Ramos (cell line): ENCODE data around the gene SLC22A31.
"Not testable (repeated sequence)": the region's sequence is repeated elsewhere in the genome, so short reads cannot be mapped to it uniquely, and the experiment has no call there.

ENCODE experiments used
- in situ Hi-C: fragments of 300-500 bp; cut with MboI; formaldehyde crosslinking; loops from one replicate; pipeline ENCODE4 v1.14.3; 2022; ENCODE audit warnings: low sequenced_read_pairs; ENCODE audit not compliant: unreplicated experiment

SLC22A31 gene

DNA sequence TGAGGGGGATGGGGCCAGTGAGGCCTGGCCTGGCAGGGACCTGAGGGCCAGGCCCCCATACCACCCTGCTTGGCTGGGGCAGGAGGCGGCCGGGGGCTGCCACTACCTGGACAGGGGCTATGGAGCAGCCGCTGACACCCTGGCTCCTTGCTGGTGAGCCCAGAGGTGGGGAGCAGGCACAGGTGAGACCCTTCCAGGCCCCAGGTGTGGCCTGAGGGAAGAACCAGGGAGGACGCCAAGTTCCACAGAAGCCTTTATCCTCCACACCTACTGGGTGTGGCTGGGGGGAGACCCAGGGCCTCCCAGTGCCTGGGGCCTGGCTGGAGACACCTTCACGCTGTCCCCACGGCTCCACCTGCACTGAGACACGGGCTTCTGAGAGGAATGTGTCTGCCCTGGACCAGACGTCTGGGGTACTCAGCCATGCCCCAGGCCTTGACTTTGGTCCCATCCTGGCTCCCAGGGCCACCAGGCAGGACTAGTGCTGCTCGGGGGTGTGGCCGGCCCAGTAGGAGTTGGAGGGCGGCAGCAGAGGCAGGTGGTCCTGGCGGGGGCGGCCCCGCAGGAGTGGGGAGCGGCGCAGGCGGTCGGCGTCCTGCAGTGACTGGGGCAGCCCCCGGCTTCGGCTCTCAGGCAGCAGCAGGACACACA lies 4.7 kb downstream of the SLC22A31 start:
- in situ Hi-C loops = no loop called here

DNA sequence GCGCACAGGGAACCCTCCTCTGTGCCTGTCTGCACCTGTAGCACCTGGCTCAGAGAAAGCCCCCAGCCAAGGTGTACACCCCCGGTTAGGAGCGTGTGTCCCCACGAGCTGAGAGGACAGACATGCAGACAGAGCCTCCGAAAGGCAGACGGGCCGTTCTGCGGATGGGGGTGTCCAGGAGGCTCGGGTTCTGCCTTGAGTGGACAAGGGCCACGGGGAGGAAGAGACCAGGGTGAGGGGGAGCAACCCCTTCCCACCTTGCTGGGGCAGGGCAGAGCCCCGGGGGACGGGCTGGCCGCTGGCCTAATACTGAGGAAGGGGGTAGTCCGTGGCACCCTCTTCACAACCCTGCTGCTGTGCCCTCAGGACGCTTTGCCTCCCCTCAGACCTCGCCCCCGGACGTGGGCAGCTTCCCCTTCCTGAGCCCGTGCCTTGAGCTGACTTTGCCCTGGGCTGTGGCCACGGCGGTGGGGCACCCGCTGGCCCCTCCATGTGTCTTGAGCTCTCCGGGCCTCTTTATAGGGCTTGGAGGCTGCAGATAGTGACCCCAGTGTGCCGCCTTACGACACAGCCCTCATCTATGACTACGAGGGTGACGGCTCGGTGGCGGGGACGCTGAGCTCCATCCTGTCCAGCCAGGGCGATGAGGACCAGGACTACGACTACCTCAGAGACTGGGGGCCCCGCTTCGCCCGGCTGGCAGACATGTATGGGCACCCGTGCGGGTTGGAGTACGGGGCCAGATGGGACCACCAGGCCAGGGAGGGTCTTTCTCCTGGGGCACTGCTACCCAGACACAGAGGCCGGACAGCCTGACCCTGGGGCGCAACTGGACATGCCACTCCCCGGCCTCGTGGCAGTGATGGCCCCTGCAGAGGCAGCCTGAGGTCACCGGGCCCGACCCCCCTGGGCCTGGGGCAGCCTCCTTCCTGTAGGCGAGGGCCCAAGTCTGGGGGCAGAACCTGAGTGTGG lies 5.7 kb downstream of the SLC22A31 start:
- in situ Hi-C loops = no loop called here

- in situ Hi-C loops = no loop called here
Measured at GRCh38 chr16:89193576-89194293, 6.6 kb downstream of the SLC22A31 start.

DNA sequence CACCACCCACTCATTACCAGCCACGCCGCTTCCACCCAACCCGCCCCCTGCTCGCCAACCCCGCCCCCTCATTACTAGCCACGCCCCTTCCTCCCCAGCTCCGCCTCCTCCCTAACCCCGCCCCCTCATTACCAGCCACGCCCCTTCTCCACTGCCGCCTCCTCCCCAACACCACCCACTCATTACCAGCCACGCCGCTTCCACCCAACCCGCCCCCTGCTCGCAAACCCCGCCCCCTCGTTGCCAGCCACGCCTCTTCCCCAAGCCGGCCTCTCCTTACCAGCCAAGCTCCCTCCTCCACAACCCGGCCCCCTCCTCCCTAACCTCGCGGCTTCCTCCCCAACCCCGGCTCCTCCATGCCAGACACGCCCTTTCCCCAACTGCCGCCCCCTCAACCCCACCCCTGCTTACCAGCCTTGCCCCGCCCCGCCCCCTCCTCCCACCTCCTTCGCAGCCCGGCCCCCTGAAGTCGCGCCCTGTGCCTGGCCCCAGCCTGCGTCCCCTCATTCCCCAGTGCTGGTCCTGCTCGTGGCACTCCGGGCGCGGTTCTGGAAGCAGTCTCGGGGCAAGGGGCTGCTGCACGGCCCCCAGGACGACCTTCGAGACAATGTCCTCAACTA lies 7.3 kb downstream of the SLC22A31 start:
- in situ Hi-C loops = no loop called here

GRCh38 chr16:89192186-89192955 lies 8.0 kb downstream of the SLC22A31 start:
- in situ Hi-C loops = not testable (repeated sequence)

DNA sequence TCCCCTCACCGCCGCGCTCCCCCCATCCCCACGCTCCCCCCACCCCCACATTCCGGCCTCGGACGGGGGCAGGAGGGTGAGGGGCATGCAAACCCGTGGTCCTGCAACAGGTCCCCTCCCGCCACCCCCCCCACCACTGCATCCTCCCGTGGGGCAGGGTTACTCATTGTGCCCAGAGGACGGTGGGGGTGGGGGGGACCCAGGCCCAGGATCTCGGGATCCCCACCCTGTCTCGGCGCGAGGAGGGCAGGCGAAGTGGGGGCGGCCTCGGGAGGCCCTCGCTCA lies 8.5 kb downstream of the SLC22A31 start:
- in situ Hi-C loops = no loop called here

- in situ Hi-C loops = no loop called here
Measured at GRCh38 chr16:89191033-89191900, 9.1 kb downstream of the SLC22A31 start.

- in situ Hi-C loops = no loop called here
Measured at GRCh38 chr16:89190150-89190958, 10.0 kb downstream of the SLC22A31 start.

- in situ Hi-C loops = no loop called here
Measured at GRCh38 chr16:89189358-89190025, 10.8 kb downstream of the SLC22A31 start.

- in situ Hi-C loops = not testable (repeated sequence)
Measured at GRCh38 chr16:89188471-89189357, 11.6 kb downstream of the SLC22A31 start.

- in situ Hi-C loops = no loop called here
Measured at GRCh38 chr16:89187770-89188392, 12.5 kb downstream of the SLC22A31 start.

DNA sequence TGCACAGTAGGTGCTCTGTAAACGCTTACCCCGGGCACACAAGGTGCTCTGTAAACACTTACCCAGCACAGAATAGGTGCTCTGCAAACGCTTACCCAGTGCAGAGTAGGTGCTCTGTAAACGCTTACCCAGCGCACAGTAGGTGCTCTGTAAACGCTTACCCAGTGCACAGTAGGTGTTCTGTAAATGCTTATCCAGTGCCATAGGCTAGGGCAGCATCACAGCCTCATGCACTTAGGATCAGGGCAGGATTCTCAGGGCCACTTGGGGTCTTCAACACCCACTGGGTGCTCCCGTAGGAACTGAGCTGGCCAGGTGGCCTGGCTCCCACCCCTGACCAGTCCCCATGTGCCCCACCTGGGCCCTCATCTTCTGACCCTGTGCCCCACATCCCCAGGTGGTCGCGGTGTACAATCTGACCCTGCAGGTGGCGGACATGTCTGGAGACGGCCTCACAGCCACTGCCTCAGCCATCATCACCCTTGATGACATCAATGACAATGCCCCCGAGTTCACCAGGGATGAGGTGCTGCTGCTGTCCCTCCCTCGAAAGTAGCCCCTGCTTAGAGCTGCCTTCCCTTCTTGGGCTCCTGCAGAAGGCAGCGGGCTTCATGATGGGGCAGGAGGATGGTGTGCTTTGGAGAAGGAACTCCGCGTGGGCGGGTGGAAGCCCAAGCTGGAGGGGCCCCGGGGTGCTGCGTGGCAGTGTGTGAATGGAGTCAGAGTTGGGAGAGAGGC lies 13.1 kb downstream of the SLC22A31 start:
- in situ Hi-C loops = no loop called here

GRCh38 chr16:89186593-89187031 lies 13.7 kb downstream of the SLC22A31 start:
- in situ Hi-C loops = not testable (repeated sequence)

- in situ Hi-C loops = not testable (repeated sequence)
Measured at GRCh38 chr16:89185887-89186592, 14.3 kb downstream of the SLC22A31 start.
